MG63 (cell line): ENCODE data around the gene HTD2. TPM values are rescaled to one million over a fixed set of nuclear protein-coding genes. Genes with fewer than 3 reads are reported as not detected.
A peak's percentile ranks its signal among the peaks of the same experiment; 100 is the strongest.
"Not testable (repeated sequence)": the region's sequence is repeated elsewhere in the genome, so short reads cannot be mapped to it uniquely, and the experiment has no call there.

Source experiments
- DNase-seq: peaks from one replicate; pipeline ENCODE4 v3.0.0-alpha.2; 2020
- H3K27me3 ChIP-seq: fragments of 250-450 bp; sonication (Bioruptor Pico); 2 replicates; pipeline ENCODE4 v1.5.1; 2020; ENCODE audit warnings: mild to moderate bottlenecking, moderate library complexity
- H3K36me3 ChIP-seq: fragments of 250-450 bp; sonication (Bioruptor Pico); 2 replicates; pipeline ENCODE4 v1.5.1; 2020; ENCODE audit warnings: mild to moderate bottlenecking, moderate library complexity
- H3K4me3 ChIP-seq: fragments of 250-450 bp; sonication (Bioruptor Pico); 2 replicates; pipeline ENCODE4 v1.5.1; 2020; ENCODE audit warnings: mild to moderate bottlenecking, moderate library complexity
- H3K9me3 ChIP-seq: fragments of 250-450 bp; sonication (Bioruptor Pico); 2 replicates; pipeline ENCODE4 v1.5.1; 2020; ENCODE audit warnings: mild to moderate bottlenecking, moderate library complexity
- total RNA-seq: library from RNA; depleted of rRNA; stranded (reverse); fragments of >200 nt; shearing (Covaris generic); gene quantifications from 2 replicates; pipeline ENCODE4 v1.2.3, GENCODE V29; 2014; ENCODE audit warnings: low replicate concordance; rRNA removed

Gene HTD2
- total RNA-seq, result 3.6 and 25.3 TPM in 2 replicates

DNA sequence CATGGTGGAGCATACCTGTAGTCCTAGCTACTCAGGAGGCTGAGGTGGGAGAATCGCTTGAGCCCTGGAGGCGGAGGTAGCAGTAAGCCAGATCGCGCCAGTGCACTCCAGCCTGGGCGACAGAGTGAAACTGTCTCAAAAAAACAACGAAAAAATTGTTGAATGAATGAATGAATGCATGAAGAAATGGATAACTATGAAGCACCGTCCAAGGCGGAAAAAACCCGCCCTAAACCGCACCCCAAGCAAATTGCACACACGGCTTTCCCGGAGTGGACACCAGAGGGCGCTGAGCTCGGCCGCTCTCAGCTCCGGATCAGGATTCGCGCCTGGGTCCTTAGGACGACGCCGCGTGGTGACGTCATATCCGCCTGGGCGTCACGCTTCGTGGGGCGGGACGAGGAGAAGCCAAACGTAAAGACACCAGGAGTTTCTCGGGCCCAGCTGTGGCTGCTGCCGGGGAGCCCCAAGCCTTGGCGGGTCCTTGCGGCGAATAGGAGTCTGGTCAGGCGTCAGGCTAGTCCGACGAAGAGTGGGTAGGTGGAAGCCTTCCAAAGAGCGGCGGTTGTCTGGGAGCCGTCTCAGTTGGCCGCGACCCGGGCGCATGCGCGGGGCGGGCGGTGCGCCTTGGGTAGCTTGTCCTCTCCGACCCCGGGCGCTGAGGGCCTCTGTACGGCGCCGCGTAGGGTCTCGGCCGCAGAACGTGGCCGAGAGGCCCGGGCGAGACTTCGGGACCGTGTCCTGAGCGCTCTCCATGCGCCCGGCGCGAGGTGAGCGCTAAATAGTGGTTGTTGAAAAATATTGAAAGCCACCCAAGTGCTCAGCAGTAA lies at the start of gene HTD2, which contains the start of gene RPP14:
Gene HTD2 (plus strand): TSS at position 639 of the 830 bp plus-strand sequence. CDS start 11,094 bp downstream, outside the sequence.
Gene RPP14 (plus strand): TSS at position 364 of the 830 bp plus-strand sequence. CDS start 4,085 bp downstream, outside the sequence.
- H3K4me3 ChIP-seq, result peak within 1 kb of the TSS; percentile 89
- peak; percentile 92 for DNase-seq

GRCh38 chr3:58258392-58259055 lies 47.8 kb upstream of the HTD2 start:
- no peaks in the 10 kb centered on the region for H3K36me3 ChIP-seq
- H3K4me3 ChIP-seq, result no peak overlapping the region
- no peaks in the 10 kb centered on the region for H3K27me3 ChIP-seq
- H3K9me3 ChIP-seq, result no peaks in the 10 kb centered on the region
- DNase-seq, result no peak

More for the DNA sequence above, at the start of gene HTD2, which contains the start of gene RPP14:
- no peaks in the 10 kb centered on the region for H3K27me3 ChIP-seq
- H3K36me3 ChIP-seq, result peaks cover 22% of the 10 kb centered on the region
- H3K9me3 ChIP-seq, result no peaks in the 10 kb centered on the region

GRCh38 chr3:58260261-58260731 lies 46.0 kb upstream of the HTD2 start:
- Histone ChIP-seq H3K27me3 (no peaks in the 10 kb centered on the region), H3K4me3 (no peak overlapping the region), H3K36me3 (no peaks in the 10 kb centered on the region), H3K9me3 (no peaks in the 10 kb centered on the region)
- peak; percentile 20 for DNase-seq

DNA sequence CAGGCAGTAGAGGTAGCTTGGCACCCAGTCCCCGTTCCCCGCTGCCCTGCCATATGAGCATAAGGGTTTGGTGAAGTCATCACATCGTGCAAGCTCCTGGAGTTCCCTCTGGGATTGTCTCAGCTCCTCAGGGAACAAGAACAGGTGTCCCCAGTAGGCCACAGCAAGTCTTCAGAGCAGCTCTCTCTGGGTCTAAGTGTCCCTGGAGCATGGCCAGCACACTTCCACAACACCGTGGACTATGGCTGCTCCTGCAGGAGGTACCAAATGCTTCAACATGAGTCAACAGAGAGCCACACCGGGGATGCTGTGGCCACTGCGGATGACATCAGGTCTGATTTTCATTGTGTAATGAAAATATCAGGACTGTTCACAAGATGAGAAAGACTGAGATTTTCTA lies 45.6 kb upstream of the HTD2 start:
- H3K4me3 ChIP-seq, result no peak overlapping the region
- no peaks in the 10 kb centered on the region for H3K9me3 ChIP-seq
- DNase-seq, result peak; percentile 6
- H3K36me3 ChIP-seq, result no peaks in the 10 kb centered on the region
- no peaks in the 10 kb centered on the region for H3K27me3 ChIP-seq

GRCh38 chr3:58261954-58262666 lies 44.2 kb upstream of the HTD2 start:
- Histone ChIP-seq H3K27me3 (no peaks in the 10 kb centered on the region), H3K9me3 (no peaks in the 10 kb centered on the region), H3K36me3 (no peaks in the 10 kb centered on the region), H3K4me3 (no peak overlapping the region)
- no peak for DNase-seq

GRCh38 chr3:58266577-58266976 lies 39.7 kb upstream of the HTD2 start:
- Histone ChIP-seq H3K4me3 (no peak overlapping the region), H3K27me3 (no peaks in the 10 kb centered on the region), H3K9me3 (no peaks in the 10 kb centered on the region), H3K36me3 (no peaks in the 10 kb centered on the region)
- DNase-seq, result no peak

GRCh38 chr3:58267543-58267942 lies 38.8 kb upstream of the HTD2 start:
- H3K36me3 ChIP-seq, H3K9me3 ChIP-seq, H3K4me3 ChIP-seq, H3K27me3 ChIP-seq, DNase-seq: not testable (repeated sequence)

DNA sequence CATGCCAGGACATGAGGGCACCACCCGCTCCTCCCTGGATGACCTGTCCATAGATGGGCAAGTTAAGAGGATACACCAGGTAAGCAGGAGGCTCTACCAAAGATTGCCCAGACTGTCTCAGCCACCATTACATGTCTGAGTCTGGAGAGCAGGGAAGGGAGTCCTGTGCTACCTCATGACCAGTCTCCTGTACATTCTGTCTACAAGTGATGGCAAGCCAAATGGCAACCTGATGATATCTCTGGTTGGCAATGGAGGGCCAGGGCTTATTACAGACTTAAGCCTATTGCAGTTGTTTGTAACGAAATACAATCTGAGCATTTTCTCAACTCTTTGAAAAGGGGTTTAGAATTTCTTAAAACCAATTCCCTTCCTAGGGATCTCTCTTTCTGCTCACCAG lies 37.0 kb upstream of the HTD2 start:
- no peak for DNase-seq
- Histone ChIP-seq H3K4me3 (no peak overlapping the region), H3K27me3 (no peaks in the 10 kb centered on the region), H3K36me3 (no peaks in the 10 kb centered on the region), H3K9me3 (no peaks in the 10 kb centered on the region)

DNA sequence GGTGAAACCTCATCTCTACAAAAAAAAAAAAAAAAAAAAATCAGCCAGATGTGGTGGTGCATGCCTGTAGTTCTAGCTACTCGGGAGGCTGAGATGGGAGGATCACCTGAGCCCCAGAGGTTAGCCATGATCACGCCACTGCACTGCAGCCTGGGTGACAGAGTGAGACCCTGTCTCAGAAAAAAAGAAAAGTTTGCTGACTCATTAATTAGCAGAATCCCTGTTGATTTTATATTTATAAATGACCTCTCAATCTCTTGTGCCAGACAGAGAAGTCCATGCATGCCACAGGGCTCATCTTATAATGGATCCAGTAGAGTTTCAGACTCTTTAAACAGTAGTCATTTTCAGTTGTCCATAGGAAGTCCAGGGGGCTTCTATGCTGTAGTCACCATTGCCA lies 35.8 kb upstream of the HTD2 start:
- Histone ChIP-seq H3K9me3 (no peaks in the 10 kb centered on the region), H3K36me3 (no peaks in the 10 kb centered on the region), H3K27me3 (no peaks in the 10 kb centered on the region), H3K4me3 (no peak overlapping the region)
- no peak for DNase-seq

- H3K36me3 ChIP-seq, result no peaks in the 10 kb centered on the region
- peak; percentile 61 for DNase-seq
- H3K9me3 ChIP-seq, result no peaks in the 10 kb centered on the region
- H3K4me3 ChIP-seq, result no peak overlapping the region
- H3K27me3 ChIP-seq, result no peaks in the 10 kb centered on the region
These were observed 34.3 kb upstream of the HTD2 start for GRCh38 chr3:58271901-58272501.

DNA sequence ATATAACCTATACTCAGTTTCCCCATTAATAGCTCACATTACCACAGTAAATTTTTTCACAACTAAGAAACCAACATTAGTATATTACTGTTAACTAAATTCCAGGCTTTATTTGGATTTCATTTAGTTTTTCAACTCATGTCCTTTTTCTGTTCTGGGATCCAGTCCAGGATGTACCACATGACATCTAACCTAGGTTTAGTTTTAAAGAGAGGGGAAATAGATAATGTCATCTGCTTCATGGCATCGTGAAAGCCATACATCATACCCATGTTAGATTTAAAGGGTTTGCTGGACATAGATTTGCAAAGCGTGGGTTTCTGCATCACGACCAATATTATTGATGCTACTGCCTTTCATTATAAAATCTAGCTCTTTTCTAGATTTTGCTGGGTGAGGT lies 33.4 kb upstream of the HTD2 start:
- no peak for DNase-seq
- H3K4me3 ChIP-seq, result no peak overlapping the region
- no peaks in the 10 kb centered on the region for H3K36me3 ChIP-seq
- H3K9me3 ChIP-seq, result no peaks in the 10 kb centered on the region
- H3K27me3 ChIP-seq, result no peaks in the 10 kb centered on the region

GRCh38 chr3:58273362-58273761 lies 33.0 kb upstream of the HTD2 start:
- not testable (repeated sequence) for H3K27me3 ChIP-seq, H3K9me3 ChIP-seq, H3K36me3 ChIP-seq, H3K4me3 ChIP-seq, DNase-seq

DNA sequence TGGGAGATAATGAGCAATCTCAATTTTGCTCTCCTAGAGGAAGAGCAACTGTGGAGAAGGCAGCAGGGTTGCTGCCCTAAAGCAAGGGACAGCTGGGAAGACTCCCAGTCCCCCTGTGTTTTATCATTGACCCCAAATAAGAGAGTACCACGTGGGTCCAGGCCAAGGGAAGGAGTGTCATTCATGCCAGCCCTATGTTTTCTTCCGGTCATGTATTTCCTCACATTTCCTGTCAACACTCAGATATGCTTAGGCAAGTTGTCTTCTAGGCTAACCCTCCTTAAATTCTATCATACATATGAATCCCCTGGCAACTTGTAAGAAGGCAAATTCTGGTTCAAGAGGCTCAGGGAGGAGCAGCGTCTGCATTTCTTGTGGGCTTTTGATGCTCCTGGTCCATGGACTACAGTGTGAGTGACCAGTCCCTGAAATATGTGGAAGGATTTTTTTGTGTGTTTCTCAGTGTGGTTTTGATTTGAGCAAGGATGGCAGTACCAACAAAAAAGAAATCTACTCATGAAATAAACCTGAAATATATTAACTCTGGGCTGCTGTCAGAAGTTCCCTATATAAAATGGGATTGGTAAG lies 32.2 kb upstream of the HTD2 start:
- no peaks in the 10 kb centered on the region for H3K9me3 ChIP-seq
- H3K4me3 ChIP-seq, result no peak overlapping the region
- H3K27me3 ChIP-seq, result no peaks in the 10 kb centered on the region
- no peaks in the 10 kb centered on the region for H3K36me3 ChIP-seq
- DNase-seq, result no peak

DNA sequence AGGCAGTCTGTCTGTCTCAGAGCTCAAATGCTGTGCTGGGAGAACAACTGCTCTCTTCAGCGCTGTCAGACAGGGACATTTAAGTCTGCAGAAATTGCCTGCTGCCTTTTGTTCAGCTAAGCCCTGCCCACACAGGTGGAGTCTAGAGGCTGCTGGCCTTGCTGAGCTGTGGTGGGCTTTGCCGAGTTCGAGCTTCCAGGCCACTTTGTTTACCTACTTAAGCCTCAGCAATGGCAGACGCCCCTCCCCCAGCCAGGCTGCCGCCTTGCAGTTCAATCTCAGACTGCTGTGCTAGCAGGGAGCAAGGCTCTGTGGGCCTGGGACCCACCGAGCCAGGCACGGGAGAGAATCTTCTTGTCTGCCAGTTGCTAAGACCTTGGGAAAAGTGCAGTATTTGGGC lies 25.3 kb upstream of the HTD2 start:
- no peak for DNase-seq
- no peaks in the 10 kb centered on the region for H3K9me3 ChIP-seq
- H3K4me3 ChIP-seq, result no peak overlapping the region
- no peaks in the 10 kb centered on the region for H3K36me3 ChIP-seq
- no peaks in the 10 kb centered on the region for H3K27me3 ChIP-seq

- no peaks in the 10 kb centered on the region for H3K36me3 ChIP-seq
- H3K9me3 ChIP-seq, result no peaks in the 10 kb centered on the region
- no peaks in the 10 kb centered on the region for H3K27me3 ChIP-seq
- DNase-seq, result no peak
- H3K4me3 ChIP-seq, result no peak overlapping the region
These were observed 21.0 kb upstream of the HTD2 start for GRCh38 chr3:58285334-58285733.

DNA sequence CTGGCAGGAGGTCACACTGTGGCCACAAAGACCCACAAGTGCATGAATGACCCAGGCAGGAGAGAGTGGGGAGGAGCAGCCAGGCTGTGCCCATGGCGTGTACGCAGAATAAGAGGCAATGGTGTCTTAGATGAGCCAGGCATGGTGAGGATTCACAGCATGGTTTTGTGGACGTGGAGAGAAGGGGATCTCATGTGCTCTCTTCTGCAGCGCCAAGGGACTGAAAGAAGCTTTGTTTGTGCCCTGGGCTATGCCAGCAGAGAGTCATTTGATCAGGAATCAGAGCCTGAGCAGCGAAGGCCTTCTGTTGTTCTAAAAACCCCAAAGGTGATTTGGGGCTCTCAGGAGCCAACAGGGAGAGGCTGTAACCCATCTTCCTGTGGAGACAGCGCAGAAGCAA lies 19.0 kb upstream of the HTD2 start:
- Histone ChIP-seq H3K36me3 (no peaks in the 10 kb centered on the region), H3K4me3 (no peak overlapping the region), H3K27me3 (no peaks in the 10 kb centered on the region), H3K9me3 (no peaks in the 10 kb centered on the region)
- no peak for DNase-seq
